Measurements from ENCODE around the gene DCAF8L1. TPM values are rescaled to one million over a fixed set of nuclear protein-coding genes. Genes with fewer than 3 reads are reported as not detected.
"Not testable (repeated sequence)": the region's sequence is repeated elsewhere in the genome, so short reads cannot be mapped to it uniquely, and the experiment has no call there.

The DCAF8L1 gene
- total RNA-seq, 2 experiments from 2014 or later, result not detected

DNA sequence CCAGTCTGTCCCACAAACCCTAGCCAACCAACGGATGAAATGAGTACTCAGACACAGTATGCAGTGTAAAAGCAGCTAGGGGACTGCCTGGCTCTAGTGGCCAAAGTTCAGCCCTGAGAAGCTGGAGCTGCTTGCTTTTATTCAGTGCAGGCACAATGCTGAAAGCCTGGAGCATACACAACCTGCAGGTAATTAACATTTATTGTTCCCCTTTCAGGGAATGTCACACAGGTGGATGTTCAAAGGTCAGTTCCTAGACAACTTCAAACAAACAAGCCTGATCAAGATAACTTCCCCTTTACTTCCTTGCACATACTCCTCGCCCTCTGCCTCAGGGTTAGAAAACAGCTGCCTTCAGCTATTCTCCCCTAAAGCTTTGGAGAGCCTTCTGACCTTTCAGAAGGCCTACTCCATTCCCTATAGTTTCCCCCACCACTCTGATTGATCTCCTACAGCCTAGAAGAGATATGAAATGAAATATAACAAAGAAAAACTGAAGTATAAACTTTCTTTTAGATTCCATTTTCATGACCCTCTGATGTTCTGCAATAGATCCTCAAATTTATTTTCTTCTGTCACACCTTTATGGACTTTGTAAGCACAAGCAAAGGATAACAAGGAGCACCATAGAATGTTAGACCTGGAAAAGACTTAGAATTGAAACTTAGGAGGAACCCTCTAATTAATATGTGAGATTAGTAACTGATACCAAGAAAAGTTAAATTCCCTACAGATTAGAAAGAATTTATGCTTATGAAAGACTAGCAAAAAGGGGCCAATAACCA lies 6.8 kb upstream of the DCAF8L1 start:
- BruUV-seq (replicated peaks), result no TSS peak
- no peak overlapping the region for H3K27ac ChIP-seq (ENCODE audit: low read depth, low read length, poor library complexity, severe bottlenecking)
- no peak overlapping the region for H3K4me3 ChIP-seq (ENCODE audit: low read depth, low read length, poor library complexity, severe bottlenecking)
- H3K9me2 ChIP-seq (ENCODE audit: insufficient read depth, low read length), result no peaks in the 10 kb centered on the region
- TF ChIP-seq, protein P1, sequence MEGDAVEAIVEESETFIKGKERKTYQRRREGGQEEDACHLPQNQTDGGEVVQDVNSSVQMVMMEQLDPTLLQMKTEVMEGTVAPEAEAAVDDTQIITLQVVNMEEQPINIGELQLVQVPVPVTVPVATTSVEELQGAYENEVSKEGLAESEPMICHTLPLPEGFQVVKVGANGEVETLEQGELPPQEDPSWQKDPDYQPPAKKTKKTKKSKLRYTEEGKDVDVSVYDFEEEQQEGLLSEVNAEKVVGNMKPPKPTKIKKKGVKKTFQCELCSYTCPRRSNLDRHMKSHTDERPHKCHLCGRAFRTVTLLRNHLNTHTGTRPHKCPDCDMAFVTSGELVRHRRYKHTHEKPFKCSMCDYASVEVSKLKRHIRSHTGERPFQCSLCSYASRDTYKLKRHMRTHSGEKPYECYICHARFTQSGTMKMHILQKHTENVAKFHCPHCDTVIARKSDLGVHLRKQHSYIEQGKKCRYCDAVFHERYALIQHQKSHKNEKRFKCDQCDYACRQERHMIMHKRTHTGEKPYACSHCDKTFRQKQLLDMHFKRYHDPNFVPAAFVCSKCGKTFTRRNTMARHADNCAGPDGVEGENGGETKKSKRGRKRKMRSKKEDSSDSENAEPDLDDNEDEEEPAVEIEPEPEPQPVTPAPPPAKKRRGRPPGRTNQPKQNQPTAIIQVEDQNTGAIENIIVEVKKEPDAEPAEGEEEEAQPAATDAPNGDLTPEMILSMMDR (conservative IDR thresholded peaks at IDR 0.05; ENCODE audit: low read length), result no peak
- no peak for TF ChIP-seq EZH2phosphoT487 (IDR thresholded peaks at IDR 0.05; ENCODE audit: borderline replicate concordance, low read depth, low read length)
- H2AFZ ChIP-seq (ENCODE audit: low read length), result no peak overlapping the region
- H3K79me2 ChIP-seq (ENCODE audit: insufficient read depth, low read depth, low read length), result no peaks in the 10 kb centered on the region
- ChIA-PET POLR2A (no interaction called here), CTCF (ENCODE audit: unreplicated experiment) (no interaction called here)
- no peaks in the 10 kb centered on the region for H3K9me3 ChIP-seq (ENCODE audit: low read length)
- H3K36me3 ChIP-seq (ENCODE audit: insufficient read depth, low read length), result no peaks in the 10 kb centered on the region
- H4K20me1 ChIP-seq (ENCODE audit: insufficient read depth, low read length), result no peaks in the 10 kb centered on the region
- H3K4me2 ChIP-seq (ENCODE audit: low read length), result no peak overlapping the region
- intact Hi-C loops (cut with micrococcal nuclease; ENCODE audit: unreplicated experiment), result no loop called here
- no peak for DNase-seq (ENCODE audit: low spot score)
- H3K4me1 ChIP-seq (ENCODE audit: insufficient read depth, low read length, poor library complexity, severe bottlenecking), result no peaks in the 10 kb centered on the region

DNA sequence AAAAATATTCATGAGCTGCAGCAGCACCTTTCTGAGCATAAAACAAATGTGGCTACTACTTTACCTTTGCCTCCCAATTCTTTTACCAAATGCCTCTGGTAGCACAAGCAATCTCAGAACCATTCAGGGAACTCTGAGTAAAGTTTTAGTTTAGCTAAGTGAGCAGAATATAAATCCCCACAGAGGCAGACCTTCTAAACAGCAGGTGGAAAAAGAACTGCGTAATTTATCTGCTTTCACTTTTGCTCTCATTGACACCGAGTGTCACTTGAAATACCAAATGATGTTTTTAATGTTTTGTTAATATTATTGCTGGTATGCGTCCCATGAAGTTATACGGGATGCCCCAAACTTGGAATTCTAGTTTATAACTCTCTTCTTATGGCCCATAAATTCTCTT lies 4.3 kb downstream of the DCAF8L1 start:
- CTCF ChIA-PET (ENCODE audit: unreplicated experiment); H3K79me2 ChIP-seq (ENCODE audit: insufficient read depth, low read depth, low read length); H2AFZ ChIP-seq (ENCODE audit: low read length); H3K9me3 ChIP-seq (ENCODE audit: low read length); BruUV-seq (replicated peaks); H4K20me1 ChIP-seq (ENCODE audit: insufficient read depth, low read length); H3K4me1 ChIP-seq (ENCODE audit: insufficient read depth, low read length, poor library complexity, severe bottlenecking); H3K4me2 ChIP-seq (ENCODE audit: low read length); H3K27ac ChIP-seq (ENCODE audit: low read depth, low read length, poor library complexity, severe bottlenecking); intact Hi-C loops (cut with micrococcal nuclease; ENCODE audit: unreplicated experiment); H3K4me3 ChIP-seq (ENCODE audit: low read depth, low read length, poor library complexity, severe bottlenecking); H3K36me3 ChIP-seq (ENCODE audit: insufficient read depth, low read length); POLR2A ChIA-PET; H3K9me2 ChIP-seq (ENCODE audit: insufficient read depth, low read length); DNase-seq (ENCODE audit: low spot score): not testable (repeated sequence)

DNA sequence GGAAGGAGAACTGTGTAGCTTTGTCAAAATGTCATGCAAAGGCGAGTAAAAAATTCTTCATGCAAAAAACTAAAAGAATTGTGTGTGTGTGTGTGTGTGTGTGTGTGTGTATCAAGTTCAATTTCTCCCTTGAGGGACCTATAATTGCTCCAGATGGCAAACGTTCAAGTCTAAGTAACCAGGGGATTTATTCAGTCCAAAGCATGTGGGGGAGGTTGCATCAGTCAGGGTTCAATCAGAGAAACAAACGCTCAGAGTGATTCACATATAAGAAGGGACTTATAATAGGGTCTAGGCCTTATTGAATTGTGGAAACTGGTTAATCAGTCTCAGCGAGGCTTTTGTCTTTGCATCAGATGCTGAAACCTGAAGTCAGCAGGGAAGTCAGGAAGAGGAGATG lies 5.0 kb downstream of the DCAF8L1 start:
- CTCF ChIA-PET (ENCODE audit: unreplicated experiment), result no interaction called here
- H3K4me3 ChIP-seq (ENCODE audit: low read depth, low read length, poor library complexity, severe bottlenecking), result no peak overlapping the region
- no peaks in the 10 kb centered on the region for H3K4me1 ChIP-seq (ENCODE audit: insufficient read depth, low read length, poor library complexity, severe bottlenecking)
- no peak overlapping the region for H3K4me2 ChIP-seq (ENCODE audit: low read length)
- no peaks in the 10 kb centered on the region for H4K20me1 ChIP-seq (ENCODE audit: insufficient read depth, low read length)
- H3K36me3 ChIP-seq (ENCODE audit: insufficient read depth, low read length), result no peaks in the 10 kb centered on the region
- POLR2A ChIA-PET, result no interaction called here
- intact Hi-C loops (cut with micrococcal nuclease; ENCODE audit: unreplicated experiment), result no loop called here
- H3K9me2 ChIP-seq (ENCODE audit: insufficient read depth, low read length), result no peaks in the 10 kb centered on the region
- TF ChIP-seq, protein P1 (conservative IDR thresholded peaks at IDR 0.05; ENCODE audit: low read length), result no peak
- no peak for TF ChIP-seq EZH2phosphoT487 (IDR thresholded peaks at IDR 0.05; ENCODE audit: borderline replicate concordance, low read depth, low read length)
- no TSS peak for BruUV-seq (replicated peaks)
- H2AFZ ChIP-seq (ENCODE audit: low read length), result no peak overlapping the region
- H3K9me3 ChIP-seq (ENCODE audit: low read length), result no peaks in the 10 kb centered on the region
- H3K27ac ChIP-seq (ENCODE audit: low read depth, low read length, poor library complexity, severe bottlenecking), result no peak overlapping the region
- no peaks in the 10 kb centered on the region for H3K79me2 ChIP-seq (ENCODE audit: insufficient read depth, low read depth, low read length)
- no peak for DNase-seq (ENCODE audit: low spot score)

Data from OCI-LY7 (cell line).